Vein endothelial cell (primary cell): Measurements from ENCODE around the gene UTS2. TPM values are rescaled to one million over a fixed set of nuclear protein-coding genes. Genes with fewer than 3 reads are reported as not detected.

Experiments used
- total RNA-seq: library from RNA; depleted of rRNA; stranded (reverse); fragments of >200 nt; gene quantifications from 2 replicates; pipeline ENCODE4 v1.2.3, GENCODE V29; 2012

The UTS2 gene, protein sequence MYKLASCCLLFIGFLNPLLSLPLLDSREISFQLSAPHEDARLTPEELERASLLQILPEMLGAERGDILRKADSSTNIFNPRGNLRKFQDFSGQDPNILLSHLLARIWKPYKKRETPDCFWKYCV
- not detected in 2 replicates for total RNA-seq

DNA sequence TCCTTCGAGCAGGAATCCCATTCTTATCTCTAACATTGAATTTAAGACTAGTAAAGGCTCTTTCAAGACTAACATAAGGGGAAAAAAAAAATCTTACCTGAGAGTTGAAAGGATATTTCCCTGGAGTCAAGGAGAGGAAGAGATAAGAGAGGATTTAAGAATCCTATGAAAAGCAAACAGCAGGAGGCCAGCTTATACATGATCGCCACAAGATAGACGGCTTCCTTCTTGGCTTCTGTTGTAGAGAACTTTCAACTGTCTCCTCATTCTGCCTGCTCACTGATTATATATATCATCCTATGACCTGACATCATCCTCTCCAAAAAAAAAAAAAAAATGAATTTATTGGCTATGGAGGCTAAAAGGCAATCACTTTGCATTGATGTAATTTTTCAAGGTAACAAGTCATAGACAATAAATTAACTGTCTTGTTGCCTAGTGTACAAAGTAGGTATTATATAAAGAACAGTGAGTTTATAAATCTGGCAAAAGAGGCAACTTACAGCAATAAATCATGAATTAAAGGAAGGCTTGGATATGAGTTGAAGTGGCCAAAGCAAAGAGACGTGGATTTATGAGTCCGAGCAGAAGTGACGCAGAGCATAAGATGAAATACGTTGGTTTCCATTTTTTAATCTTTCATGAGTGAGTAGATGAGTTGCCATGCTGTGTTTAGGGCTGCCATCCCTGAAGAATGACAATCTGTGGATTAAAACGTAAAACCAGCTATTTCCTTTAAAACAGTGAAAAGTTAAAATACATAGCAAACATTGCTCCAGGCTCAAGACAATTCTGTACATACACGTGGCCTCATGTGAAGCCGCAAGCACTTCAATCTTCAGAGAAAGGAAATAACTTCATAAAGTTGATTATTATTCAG lies at the start of gene UTS2:
UTS2 (minus strand) TSS at position 262 of the 880 bp plus-strand sequence; CDS start at position 200, 62 bp downstream.

Other genes starting within 250 kb of the UTS2 start
- gene VAMP3, start 81.8 kb downstream of the UTS2 start, total RNA-seq, result 137 and 163 TPM in 2 replicates
- 3.2 and 5.2 TPM in 2 replicates for gene PER3, start 68.8 kb downstream of the UTS2 start, total RNA-seq
- gene TNFRSF9, start 87.8 kb upstream of the UTS2 start, total RNA-seq, result 0.96 and 1.3 TPM in 2 replicates
- 141 and 158 TPM in 2 replicates for gene PARK7, start 108.6 kb upstream of the UTS2 start, total RNA-seq
- 20.6 and 28.1 TPM in 2 replicates for gene ERRFI1, start 173.2 kb upstream of the UTS2 start, total RNA-seq